HFF-Myc (cell line): ENCODE results near the gene RAD51B.
"Not testable (repeated sequence)": the region's sequence is repeated elsewhere in the genome, so short reads cannot be mapped to it uniquely, and the experiment has no call there.

Experiments used
- DNase-seq: peaks from one replicate; pipeline ENCODE4 v3.0.0-alpha.2; 2011; ENCODE audit warnings: low read depth; ENCODE audit errors: extremely low read depth
- H3K4me3 ChIP-seq: replicated peaks from 2 replicates; pipeline ENCODE4 v1.5.1; 2011; ENCODE audit warnings: low read depth, mild to moderate bottlenecking, control low read depth, low read length
- TF ChIP-seq, protein P1 (sequence below): IDR thresholded peaks from 2 replicates; pipeline ENCODE4 v1.5.1; 2012; ENCODE audit warnings: mild to moderate bottlenecking, low read depth, low read length, control low read depth; ENCODE audit errors: missing control alignments

The RAD51B gene

DNA sequence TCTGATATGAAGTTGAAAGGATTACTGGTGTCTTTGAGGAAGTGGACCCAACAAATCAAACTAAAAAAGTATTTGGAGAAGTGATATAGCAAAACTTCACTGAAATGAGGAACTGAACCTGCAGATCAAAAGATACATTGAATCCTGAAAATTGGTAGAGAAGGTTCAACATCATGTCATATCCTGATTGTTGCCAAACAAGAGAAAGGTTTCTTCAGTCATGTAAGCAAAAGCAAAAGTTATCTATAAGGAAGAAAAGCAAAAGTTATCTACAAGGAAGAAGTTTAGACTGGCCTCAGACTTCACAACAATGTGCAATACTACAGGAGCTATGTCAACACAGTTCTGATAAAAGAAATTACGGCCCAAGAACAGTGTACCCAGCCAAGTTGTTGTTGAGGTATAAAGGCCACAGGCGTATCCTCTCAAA lies 142.7 kb downstream of the RAD51B start:
- TF ChIP-seq, protein P1, sequence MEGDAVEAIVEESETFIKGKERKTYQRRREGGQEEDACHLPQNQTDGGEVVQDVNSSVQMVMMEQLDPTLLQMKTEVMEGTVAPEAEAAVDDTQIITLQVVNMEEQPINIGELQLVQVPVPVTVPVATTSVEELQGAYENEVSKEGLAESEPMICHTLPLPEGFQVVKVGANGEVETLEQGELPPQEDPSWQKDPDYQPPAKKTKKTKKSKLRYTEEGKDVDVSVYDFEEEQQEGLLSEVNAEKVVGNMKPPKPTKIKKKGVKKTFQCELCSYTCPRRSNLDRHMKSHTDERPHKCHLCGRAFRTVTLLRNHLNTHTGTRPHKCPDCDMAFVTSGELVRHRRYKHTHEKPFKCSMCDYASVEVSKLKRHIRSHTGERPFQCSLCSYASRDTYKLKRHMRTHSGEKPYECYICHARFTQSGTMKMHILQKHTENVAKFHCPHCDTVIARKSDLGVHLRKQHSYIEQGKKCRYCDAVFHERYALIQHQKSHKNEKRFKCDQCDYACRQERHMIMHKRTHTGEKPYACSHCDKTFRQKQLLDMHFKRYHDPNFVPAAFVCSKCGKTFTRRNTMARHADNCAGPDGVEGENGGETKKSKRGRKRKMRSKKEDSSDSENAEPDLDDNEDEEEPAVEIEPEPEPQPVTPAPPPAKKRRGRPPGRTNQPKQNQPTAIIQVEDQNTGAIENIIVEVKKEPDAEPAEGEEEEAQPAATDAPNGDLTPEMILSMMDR = no peak
- no peak for DNase-seq
- no peak overlapping the region for H3K4me3 ChIP-seq

DNA sequence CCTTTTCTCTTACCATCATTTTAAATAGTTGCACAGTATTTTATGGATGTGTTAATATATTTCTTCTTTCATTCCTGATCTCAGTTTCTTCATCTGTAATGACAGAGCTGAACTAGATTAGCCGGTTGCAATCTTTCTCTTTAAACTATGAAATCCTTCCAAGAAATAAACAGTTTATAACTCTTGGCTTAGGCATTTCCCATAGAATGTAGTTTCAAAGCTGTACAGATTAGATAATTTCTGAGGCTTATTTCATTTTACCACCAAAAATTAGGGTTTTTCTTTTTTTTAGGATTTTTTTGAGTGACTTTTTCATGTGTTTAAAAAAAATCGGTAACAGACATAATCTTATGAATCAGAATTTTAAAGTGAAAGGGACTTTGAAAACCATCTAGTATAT lies 144.0 kb downstream of the RAD51B start:
- TF ChIP-seq, protein P1 = no peak
- DNase-seq = no peak
- H3K4me3 ChIP-seq = no peak overlapping the region

DNA sequence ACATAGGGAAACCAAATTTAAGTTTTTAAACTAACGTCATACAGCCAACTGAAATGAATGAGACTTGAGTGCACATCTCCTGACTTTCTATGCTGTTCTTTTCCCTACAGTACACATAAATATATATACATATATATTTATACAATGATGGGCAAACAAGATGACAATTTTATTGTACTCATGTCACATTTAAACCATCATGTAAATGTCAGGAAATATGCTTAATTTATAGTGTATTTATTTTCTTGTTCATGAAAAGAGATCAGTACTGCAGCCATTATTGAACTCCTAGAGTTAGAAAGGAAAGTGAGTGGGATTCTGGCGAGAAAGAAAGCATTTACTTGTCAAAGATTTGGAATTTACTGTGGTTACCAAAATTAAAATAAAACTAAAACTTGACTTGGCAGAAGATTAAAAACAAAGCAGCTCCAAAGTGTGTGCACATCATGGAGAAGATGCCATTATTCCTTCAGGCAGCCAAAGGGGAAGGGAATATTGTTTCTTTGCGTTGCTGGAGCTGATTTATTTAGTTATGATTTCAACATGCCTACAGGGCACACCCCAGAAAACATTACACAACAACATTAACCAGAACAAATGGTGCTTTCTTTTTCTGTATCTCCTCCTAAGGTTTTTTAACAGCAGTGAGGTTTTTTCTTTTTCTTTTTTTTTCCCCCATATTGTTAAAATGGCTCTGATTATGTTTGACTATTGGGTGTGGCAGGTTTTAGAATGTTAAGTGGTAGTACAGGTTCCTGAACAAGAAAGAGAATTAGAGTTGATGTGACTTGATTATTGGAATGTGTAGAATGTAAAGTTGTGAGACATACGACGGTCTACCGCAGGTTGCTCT lies 144.6 kb downstream of the RAD51B start:
- TF ChIP-seq, protein P1 = no peak
- no peak for DNase-seq
- no peak overlapping the region for H3K4me3 ChIP-seq

DNA sequence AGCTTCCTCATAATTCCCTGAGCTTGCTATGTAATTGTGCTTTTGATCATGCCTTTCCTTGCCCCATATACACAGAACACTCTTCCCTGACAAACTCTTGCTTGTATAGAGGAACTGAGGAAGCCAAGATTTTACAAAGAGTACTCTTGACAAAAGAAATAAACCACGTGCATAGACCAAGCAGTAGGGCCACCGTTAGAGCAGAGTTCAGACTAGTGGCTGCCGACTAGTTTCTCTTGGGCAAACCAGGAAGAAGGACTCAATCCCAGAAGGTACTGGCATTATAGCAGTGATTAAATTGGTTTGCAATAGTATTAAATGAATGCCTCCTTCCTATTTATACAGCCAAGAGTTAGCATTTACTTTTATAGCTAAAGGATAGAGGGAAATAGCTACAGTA lies 146.1 kb downstream of the RAD51B start:
- DNase-seq = no peak
- TF ChIP-seq, protein P1 = no peak
- H3K4me3 ChIP-seq = no peak overlapping the region

DNA sequence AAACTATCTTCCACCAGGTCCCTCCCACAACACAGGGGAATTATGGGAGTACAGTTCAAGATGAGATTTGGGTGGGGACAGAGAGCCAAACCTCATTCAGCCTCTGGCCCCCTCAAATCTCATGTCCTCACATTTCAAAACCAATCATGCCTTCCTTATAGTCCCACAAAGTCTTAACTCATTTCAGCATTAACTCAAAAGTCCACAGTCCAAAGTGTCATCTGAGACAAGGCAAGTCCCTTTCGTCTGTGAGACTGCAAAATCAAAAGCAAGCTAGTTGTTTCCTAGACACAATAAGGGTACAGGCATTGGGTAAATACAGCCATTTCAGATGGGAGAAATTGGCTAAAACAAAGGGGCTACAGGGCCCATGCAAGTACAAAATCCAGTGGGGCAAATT lies 147.6 kb downstream of the RAD51B start:
- no peak overlapping the region for H3K4me3 ChIP-seq
- no peak for DNase-seq
- TF ChIP-seq, protein P1 = no peak

DNA sequence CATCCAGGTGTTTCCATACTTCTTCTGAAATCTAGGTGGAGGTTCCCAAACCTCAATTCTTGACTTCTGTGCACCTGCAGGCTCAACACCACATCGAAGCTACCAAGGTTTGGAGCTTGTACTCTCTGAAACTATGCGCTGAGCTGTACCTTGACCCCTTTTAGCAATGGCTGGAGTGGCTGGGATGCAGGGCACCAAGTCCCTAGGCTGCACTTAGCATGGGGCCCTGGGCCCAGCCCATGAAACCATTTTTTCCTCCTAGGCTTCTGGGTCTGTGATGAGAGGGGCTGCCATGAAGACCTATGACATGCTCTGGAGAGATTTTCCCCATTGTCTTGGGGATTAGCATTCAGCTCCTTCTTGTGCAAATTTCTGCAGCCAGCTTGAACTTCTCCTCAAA lies 148.4 kb downstream of the RAD51B start:
- DNase-seq, H3K4me3 ChIP-seq: not testable (repeated sequence)

DNA sequence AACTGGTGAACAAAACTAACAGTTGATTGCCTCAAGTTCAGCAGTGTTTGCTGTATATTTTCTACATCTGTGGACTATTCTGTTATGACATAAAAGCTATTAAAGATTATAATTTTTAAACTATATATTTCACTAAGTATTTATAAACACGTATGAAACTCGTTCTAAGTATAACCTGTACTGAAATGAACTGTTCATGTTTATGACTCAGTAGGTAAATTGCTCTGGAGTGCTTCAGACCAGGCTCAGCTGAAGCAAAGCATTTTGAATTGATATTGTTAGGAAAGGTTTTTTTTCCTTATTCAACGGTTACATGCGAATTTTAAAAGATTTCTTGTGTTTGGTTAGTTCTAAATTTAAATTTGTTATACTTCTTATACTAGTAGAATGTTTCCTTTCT lies 151.3 kb downstream of the RAD51B start:
- DNase-seq = no peak
- TF ChIP-seq, protein P1 = no peak
- no peak overlapping the region for H3K4me3 ChIP-seq
